Prostate gland (tissue), 2 donors: ENCODE data around the gene SRD5A2.

ENCODE experiments used
- CTCF ChIP-seq, 4 experiments: fragments of 200-600 bp in 2 of 4; fragments of 450-650 bp in 2 of 4; sonication (generic) in 2 of 4; IDR thresholded peaks; 1 replicate in 3 of 4; 2 replicates in 1 of 4; pipeline ENCODE4 v1.5.1; 2016 to 2019; ENCODE audit warnings: antibody characterized with exemption in 4 of 4, mild to moderate bottlenecking in 2 of 4, moderate library complexity in 2 of 4
- POLR2A ChIP-seq: fragments of 450-650 bp; IDR thresholded peaks from one replicate; pipeline ENCODE4 v1.6.1; 2016; ENCODE audit warnings: antibody characterized with exemption, mild to moderate bottlenecking

DNA sequence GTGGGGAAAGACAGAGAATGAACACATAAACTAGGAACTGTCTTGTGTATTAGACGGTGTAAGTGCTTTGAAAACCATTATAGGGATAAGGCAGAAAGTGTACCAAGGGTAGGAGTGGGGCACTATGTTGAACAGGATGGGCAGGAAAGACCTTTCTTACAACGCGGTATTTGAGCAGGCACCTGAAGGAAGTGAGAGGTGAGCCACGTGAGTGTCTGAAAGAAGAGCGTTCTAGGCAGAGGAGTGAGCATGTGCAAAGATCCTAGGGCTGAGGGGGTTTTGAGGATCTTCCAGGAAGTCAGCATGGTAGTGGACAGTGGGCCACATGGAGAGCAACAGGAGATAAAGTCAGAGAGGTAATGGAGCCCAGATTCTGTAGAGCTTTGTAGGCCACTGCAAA, 65.2 kb downstream of the SRD5A2 start:
- no peak for TF ChIP-seq CTCF (IDR thresholded peaks at IDR 0.05)
- no peak for TF ChIP-seq POLR2A
